Caki2 (cell line): Measurements from ENCODE around the gene WDR43. TPM values are rescaled to one million over a fixed set of nuclear protein-coding genes. Genes with fewer than 3 reads are reported as not detected.

Source experiments
- total RNA-seq: library from RNA; depleted of rRNA; stranded (reverse); fragments of >200 nt; shearing (Covaris generic); gene quantifications from 2 replicates; pipeline ENCODE4 v1.2.3, GENCODE V29; 2014; ENCODE audit warnings: low replicate concordance; rRNA removed

The WDR43 gene
- total RNA-seq, 1 experiment from 2014 or later = 53.8 TPM

Other genes starting within 250 kb of the WDR43 start
- 113 and 127 TPM in 2 replicates for gene PPP1CB, start 142.8 kb upstream of the WDR43 start, total RNA-seq
- gene SPDYA, start 83.8 kb upstream of the WDR43 start, total RNA-seq = 0.10 TPM in 1 of 2 replicates, not detected in the other
- 19.7 and 23.1 TPM in 2 replicates for gene TRMT61B, start 24.4 kb upstream of the WDR43 start, total RNA-seq
- not detected in 2 replicates for gene TOGARAM2, start 86.6 kb downstream of the WDR43 start, total RNA-seq
- not detected in 2 replicates for gene PCARE, start 179.9 kb downstream of the WDR43 start, total RNA-seq
- 33.8 and 41.3 TPM in 2 replicates for gene CLIP4, start 220.7 kb downstream of the WDR43 start, total RNA-seq